ENCODE measurements around the gene SEMG1.

SEMG1 gene

DNA sequence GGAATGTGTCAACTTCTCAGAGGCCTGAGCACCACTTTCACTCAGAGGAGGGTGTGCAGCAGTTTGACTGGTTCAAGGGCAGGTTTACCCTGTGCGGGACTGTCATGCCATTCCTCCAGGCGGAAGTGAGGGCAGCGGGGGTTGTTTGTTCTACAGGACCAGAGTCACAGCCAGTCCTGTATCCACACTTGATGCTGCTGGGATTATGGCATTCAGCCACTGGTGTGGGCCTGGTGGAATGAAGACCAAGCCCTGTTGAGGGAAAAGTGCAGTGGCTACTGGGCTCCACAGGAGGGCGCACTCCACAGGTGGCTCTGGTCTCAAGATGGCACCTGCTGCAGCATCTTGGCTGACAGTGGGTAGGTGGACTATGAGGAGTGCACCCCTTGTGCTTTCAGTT is 29.2 kb downstream of the SEMG1 start:
- peak; percentile 17 for DNase-seq (ENCODE audit: extremely low spot score)
- POLR2A ChIA-PET: no interaction called here
- CTCF ChIA-PET: no interaction called here
- TF ChIP-seq HDGF (IDR thresholded peaks at IDR 0.05; ENCODE audit: borderline replicate concordance) (no peak), LEF1 (IDR thresholded peaks at IDR 0.05; ENCODE audit: borderline replicate concordance) (no peak), SP1 (IDR thresholded peaks at IDR 0.05) (no peak), BHLHE40 (IDR thresholded peaks at IDR 0.05; ENCODE audit: borderline replicate concordance) (no peak), FOXM1 (IDR thresholded peaks at IDR 0.05; ENCODE audit: borderline replicate concordance) (no peak), SUZ12 (IDR thresholded peaks at IDR 0.05) (no peak), ZNF384 (IDR thresholded peaks at IDR 0.05) (no peak), FOXA1 (IDR thresholded peaks at IDR 0.05) (no peak), ARNT (IDR thresholded peaks at IDR 0.05) (no peak), ELF4 (IDR thresholded peaks at IDR 0.05) (no peak), NFRKB (IDR thresholded peaks at IDR 0.05) (no peak), TARDBP (IDR thresholded peaks at IDR 0.05) (no peak), CTBP1 (IDR thresholded peaks at IDR 0.05; ENCODE audit: borderline replicate concordance) (no peak), FOXK2 (IDR thresholded peaks at IDR 0.05) (no peak), L3MBTL2 (conservative IDR thresholded peaks at IDR 0.05) (no peak)
- TF ChIP-seq, protein P1, sequence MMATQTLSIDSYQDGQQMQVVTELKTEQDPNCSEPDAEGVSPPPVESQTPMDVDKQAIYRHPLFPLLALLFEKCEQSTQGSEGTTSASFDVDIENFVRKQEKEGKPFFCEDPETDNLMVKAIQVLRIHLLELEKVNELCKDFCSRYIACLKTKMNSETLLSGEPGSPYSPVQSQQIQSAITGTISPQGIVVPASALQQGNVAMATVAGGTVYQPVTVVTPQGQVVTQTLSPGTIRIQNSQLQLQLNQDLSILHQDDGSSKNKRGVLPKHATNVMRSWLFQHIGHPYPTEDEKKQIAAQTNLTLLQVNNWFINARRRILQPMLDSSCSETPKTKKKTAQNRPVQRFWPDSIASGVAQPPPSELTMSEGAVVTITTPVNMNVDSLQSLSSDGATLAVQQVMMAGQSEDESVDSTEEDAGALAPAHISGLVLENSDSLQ (IDR thresholded peaks at IDR 0.05): no peak

DNA sequence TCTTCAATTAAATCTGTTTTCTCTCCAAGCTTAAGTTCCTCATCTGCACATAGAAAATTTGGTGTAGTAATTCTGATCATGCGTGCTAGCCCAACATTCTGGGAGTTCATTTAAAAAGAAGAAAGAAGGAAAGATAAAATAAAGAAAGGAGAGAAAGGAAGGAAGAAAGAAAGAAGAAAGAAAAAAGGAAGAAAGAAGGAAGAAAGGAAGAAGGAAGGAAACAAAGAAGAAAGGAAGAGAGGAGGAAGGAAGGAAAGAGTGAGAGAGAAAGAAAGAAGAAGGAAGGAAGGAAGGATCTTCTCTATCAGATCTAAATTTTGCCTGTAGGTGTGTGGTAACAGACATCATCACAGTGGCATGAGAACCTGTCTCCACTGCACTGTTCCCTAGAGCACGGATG is 31.3 kb downstream of the SEMG1 start:
- POLR2A ChIA-PET: no interaction called here
- CTCF ChIA-PET: no interaction called here
- TF ChIP-seq CTBP1 (IDR thresholded peaks at IDR 0.05; ENCODE audit: borderline replicate concordance): no peak
- no peak for DNase-seq (ENCODE audit: extremely low spot score)

DNA sequence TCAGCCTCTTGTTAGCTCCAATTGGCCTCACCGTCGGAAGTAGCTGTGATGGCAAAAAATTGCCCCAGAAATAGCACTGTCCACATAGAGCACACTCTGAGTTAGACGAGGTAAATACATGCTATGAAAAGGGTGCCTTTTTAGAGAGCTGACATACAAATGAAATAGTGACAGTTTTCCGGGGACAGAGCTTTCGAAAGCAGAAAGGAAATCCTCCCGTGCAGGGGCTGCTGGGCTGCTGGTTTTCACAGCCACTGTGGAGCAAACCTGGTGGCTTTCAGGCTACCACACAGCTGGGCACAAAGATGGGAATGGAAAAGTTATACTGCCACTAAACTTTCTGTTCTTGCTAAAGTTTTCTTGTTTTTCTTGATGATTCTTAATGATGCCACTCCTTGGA is 39.3 kb downstream of the SEMG1 start:
- ChIA-PET CTCF (interaction anchor here (0.6 to 0.9 kb wide), 2 partner anchors 21 to 107 kb away, joined by 3 read pairs; no protein-coding TSS in a partner anchor), POLR2A (no interaction called here)
- DNase-seq (ENCODE audit: extremely low spot score): no peak
- TF ChIP-seq SUZ12 (IDR thresholded peaks at IDR 0.05) (no peak), L3MBTL2 (conservative IDR thresholded peaks at IDR 0.05) (no peak), ARNT (IDR thresholded peaks at IDR 0.05) (no peak), FOXM1 (IDR thresholded peaks at IDR 0.05; ENCODE audit: borderline replicate concordance) (no peak), FOXA1 (IDR thresholded peaks at IDR 0.05) (no peak), CTBP1 (IDR thresholded peaks at IDR 0.05; ENCODE audit: borderline replicate concordance) (no peak), SP1 (IDR thresholded peaks at IDR 0.05) (no peak), ZNF384 (IDR thresholded peaks at IDR 0.05) (no peak), BHLHE40 (IDR thresholded peaks at IDR 0.05; ENCODE audit: borderline replicate concordance) (no peak), FOXK2 (IDR thresholded peaks at IDR 0.05) (no peak), ELF4 (IDR thresholded peaks at IDR 0.05) (no peak), NFRKB (IDR thresholded peaks at IDR 0.05) (no peak), HDGF (IDR thresholded peaks at IDR 0.05; ENCODE audit: borderline replicate concordance) (no peak), LEF1 (IDR thresholded peaks at IDR 0.05; ENCODE audit: borderline replicate concordance) (no peak)
- TF ChIP-seq, protein P1 (IDR thresholded peaks at IDR 0.05): no peak

DNA sequence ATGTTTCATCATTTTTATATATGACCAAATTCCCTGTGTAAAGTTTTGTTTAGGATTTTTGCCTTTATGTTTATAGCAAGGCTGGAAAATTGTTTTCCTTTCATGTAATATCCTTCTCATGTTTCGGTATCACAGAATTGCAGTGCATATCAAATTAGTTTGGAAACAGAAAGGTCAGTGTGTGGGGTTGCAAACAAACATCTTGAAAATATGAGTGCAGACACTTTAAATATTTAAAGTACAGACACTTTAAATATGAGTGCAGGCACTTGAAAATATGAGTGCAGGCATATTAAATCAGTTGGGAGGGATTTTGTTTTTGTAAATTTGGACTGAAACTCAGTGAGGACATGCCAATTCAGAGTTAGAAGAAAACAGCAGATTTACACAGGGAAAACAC is 41.0 kb downstream of the SEMG1 start:
- TF ChIP-seq TARDBP (IDR thresholded peaks at IDR 0.05): no peak
- TF ChIP-seq L3MBTL2 (conservative IDR thresholded peaks at IDR 0.05): no peak
- ChIA-PET CTCF (no interaction called here), POLR2A (no interaction called here)
- no peak for DNase-seq (ENCODE audit: extremely low spot score)

DNA sequence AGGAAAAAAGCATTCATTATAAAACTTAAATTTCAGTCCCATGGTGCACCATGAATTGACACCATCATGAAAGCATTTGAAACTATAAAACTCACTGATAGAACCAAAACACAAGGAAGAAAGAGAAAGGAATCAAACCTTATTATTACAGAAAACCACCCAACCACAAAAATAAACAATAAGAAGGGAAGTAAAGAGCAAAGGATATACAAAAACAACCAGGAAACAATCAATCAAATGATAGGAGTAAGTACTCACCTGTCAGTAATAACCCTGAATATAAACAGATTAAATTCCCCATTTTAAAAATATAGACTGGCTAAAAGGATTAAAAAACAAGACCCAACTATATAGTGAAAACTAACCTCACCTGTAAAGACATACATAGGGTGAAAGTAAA is 41.8 kb downstream of the SEMG1 start:
- POLR2A ChIA-PET: no interaction called here
- TF ChIP-seq, protein P1 (IDR thresholded peaks at IDR 0.05): peak; percentile 36; the same call in 1 of the 2 replicates
- TF ChIP-seq SP1 (IDR thresholded peaks at IDR 0.05): no peak
- CTCF ChIA-PET: no interaction called here
- no peak for DNase-seq (ENCODE audit: extremely low spot score)

DNA sequence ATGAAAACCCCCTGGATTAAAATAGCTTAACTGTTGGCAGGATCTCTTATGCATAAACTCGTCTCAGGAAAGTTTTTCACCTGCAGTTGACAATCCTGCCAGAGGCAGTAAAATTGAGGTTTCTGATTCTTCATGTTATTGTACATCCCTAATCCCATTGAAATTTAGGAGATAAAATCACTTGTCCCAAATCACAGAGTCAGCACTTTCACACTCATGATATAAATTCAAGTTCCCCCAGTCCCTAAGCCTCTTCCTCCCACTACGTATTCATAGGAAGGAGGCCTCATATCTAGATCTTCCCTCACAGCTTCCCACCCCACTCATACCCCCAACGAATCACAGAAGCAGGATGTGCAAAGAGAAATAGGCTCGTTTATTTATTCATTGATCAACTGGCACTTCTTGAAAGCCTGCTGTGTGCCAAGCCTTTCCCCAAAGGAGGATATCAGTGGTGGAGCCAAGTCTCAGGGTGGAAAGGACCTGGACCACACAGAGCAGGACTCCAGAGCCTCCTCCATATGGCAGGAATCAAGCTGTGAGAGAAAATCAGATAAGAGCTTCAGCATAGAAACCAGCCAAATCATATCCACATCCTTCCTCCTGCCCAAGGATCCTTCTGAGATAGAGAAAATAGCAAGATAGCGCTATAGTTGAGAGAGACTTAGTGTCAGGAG is 45.2 kb downstream of the SEMG1 start:
- ChIA-PET CTCF (no interaction called here), POLR2A (no interaction called here)
- no peak for TF ChIP-seq FOXM1 (IDR thresholded peaks at IDR 0.05; ENCODE audit: borderline replicate concordance)
- TF ChIP-seq L3MBTL2 (conservative IDR thresholded peaks at IDR 0.05): no peak
- TF ChIP-seq SP1 (IDR thresholded peaks at IDR 0.05): no peak
- no peak for TF ChIP-seq NFRKB (IDR thresholded peaks at IDR 0.05)
- TF ChIP-seq, protein P1 (IDR thresholded peaks at IDR 0.05): no peak
- no peak for TF ChIP-seq FOXK2 (IDR thresholded peaks at IDR 0.05)
- TF ChIP-seq LEF1 (IDR thresholded peaks at IDR 0.05; ENCODE audit: borderline replicate concordance): no peak
- no peak for TF ChIP-seq HDGF (IDR thresholded peaks at IDR 0.05; ENCODE audit: borderline replicate concordance)
- TF ChIP-seq ELF4 (IDR thresholded peaks at IDR 0.05): no peak
- no peak for TF ChIP-seq TARDBP (IDR thresholded peaks at IDR 0.05)
- TF ChIP-seq BHLHE40 (IDR thresholded peaks at IDR 0.05; ENCODE audit: borderline replicate concordance): no peak
- DNase-seq (ENCODE audit: extremely low spot score): no peak

All from HEK293T (cell line).